ENCODE measurements around the gene UST. TPM values are rescaled to one million over a fixed set of nuclear protein-coding genes. Genes with fewer than 3 reads are reported as not detected.

The UST gene
- total RNA-seq, 1 experiment from 2014 or later, result 10.0 TPM

DNA sequence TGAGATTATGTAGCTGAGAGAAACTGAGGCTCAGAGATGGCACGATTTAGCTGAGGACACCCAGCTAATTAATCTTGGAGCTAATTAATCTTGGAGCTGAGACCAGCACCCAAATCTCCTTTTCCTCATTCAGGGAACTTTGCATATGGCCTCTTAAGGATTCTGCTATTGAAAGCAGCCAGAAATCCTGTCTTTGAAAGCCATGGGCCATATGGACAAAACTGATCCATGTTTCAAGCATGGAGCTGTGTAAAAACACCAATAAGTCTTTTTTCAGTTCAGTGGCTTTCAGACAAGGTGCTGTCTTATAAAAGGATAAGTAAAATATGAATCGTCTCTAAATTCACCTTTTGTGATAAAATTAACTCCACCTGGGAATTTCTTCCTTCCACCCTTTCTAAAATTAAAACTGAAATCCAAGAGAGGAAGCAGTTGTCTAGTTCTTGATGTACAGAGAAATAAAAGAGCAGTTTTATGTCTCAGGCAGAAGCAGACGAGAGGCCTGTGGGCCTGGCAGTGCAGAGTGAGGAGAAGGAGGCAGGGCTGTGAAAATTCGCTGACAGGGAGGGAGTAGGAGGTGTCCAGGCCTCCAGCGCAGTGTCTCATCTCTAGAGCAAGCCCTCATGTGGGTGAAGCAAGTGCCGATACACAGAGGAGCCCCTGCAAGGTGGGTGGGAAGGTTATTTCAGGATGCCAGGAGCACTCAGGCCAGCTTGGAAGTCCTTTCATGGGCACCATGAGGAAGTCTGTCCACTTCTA lies 266.9 kb downstream of the UST start:
- no TSS peak for BruUV-seq (replicated peaks)
- TF ChIP-seq, protein P1, sequence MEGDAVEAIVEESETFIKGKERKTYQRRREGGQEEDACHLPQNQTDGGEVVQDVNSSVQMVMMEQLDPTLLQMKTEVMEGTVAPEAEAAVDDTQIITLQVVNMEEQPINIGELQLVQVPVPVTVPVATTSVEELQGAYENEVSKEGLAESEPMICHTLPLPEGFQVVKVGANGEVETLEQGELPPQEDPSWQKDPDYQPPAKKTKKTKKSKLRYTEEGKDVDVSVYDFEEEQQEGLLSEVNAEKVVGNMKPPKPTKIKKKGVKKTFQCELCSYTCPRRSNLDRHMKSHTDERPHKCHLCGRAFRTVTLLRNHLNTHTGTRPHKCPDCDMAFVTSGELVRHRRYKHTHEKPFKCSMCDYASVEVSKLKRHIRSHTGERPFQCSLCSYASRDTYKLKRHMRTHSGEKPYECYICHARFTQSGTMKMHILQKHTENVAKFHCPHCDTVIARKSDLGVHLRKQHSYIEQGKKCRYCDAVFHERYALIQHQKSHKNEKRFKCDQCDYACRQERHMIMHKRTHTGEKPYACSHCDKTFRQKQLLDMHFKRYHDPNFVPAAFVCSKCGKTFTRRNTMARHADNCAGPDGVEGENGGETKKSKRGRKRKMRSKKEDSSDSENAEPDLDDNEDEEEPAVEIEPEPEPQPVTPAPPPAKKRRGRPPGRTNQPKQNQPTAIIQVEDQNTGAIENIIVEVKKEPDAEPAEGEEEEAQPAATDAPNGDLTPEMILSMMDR (IDR thresholded peaks at IDR 0.05; ENCODE audit: unreplicated experiment), result no peak
- H3K9me3 Mint-ChIP-seq (ENCODE audit: unreplicated experiment), result no peaks in the 10 kb centered on the region
- no peak overlapping the region for H3K27ac Mint-ChIP-seq (ENCODE audit: low read depth, unreplicated experiment)
- no peaks in the 10 kb centered on the region for H3K27me3 Mint-ChIP-seq (ENCODE audit: insufficient read depth, unreplicated experiment)
- no peaks in the 10 kb centered on the region for H3K36me3 Mint-ChIP-seq (ENCODE audit: insufficient read depth, unreplicated experiment)
- intact Hi-C loops (cut with micrococcal nuclease), result no loop called here
- no peak overlapping the region for H3K4me3 Mint-ChIP-seq (ENCODE audit: unreplicated experiment)
- ChIA-PET POLR2A (no interaction called here), CTCF (interaction anchor here (1.1 to 1.9 kb wide), 4 partner anchors 15 to 503 kb away, joined by 3 to 5 read pairs (median 4); no protein-coding TSS in a partner anchor)
- peaks cover 17% of the 10 kb centered on the region for H3K4me1 Mint-ChIP-seq (ENCODE audit: insufficient read depth, unreplicated experiment)
- DNase-seq (ENCODE audit: unreplicated experiment), result no peak

GRCh38 chr6:149014631-149015534 lies 268.1 kb downstream of the UST start:
- H3K36me3 Mint-ChIP-seq (ENCODE audit: insufficient read depth, unreplicated experiment), result no peaks in the 10 kb centered on the region
- intact Hi-C loops (cut with micrococcal nuclease), result no loop called here
- BruUV-seq (replicated peaks), result no TSS peak
- no peaks in the 10 kb centered on the region for H3K27me3 Mint-ChIP-seq (ENCODE audit: insufficient read depth, unreplicated experiment)
- peaks cover 17% of the 10 kb centered on the region for H3K4me1 Mint-ChIP-seq (ENCODE audit: insufficient read depth, unreplicated experiment)
- no peak overlapping the region for H3K27ac Mint-ChIP-seq (ENCODE audit: low read depth, unreplicated experiment)
- DNase-seq (ENCODE audit: unreplicated experiment), result no peak
- POLR2A ChIA-PET, result no interaction called here
- H3K9me3 Mint-ChIP-seq (ENCODE audit: unreplicated experiment), result no peaks in the 10 kb centered on the region
- no peak overlapping the region for H3K4me3 Mint-ChIP-seq (ENCODE audit: unreplicated experiment)
- TF ChIP-seq, protein P1 (IDR thresholded peaks at IDR 0.05; ENCODE audit: unreplicated experiment), result no peak
- CTCF ChIA-PET, result interaction anchor here (0.7 to 1.9 kb wide), 3 partner anchors 13 to 437 kb away, joined by 3 to 5 read pairs (median 4); no protein-coding TSS in a partner anchor

GRCh38 chr6:149015535-149016525 lies 269.0 kb downstream of the UST start:
- H3K4me3 Mint-ChIP-seq (ENCODE audit: unreplicated experiment), result no peak overlapping the region
- CTCF ChIA-PET, result no interaction called here
- no peaks in the 10 kb centered on the region for H3K36me3 Mint-ChIP-seq (ENCODE audit: insufficient read depth, unreplicated experiment)
- BruUV-seq (replicated peaks), result no TSS peak
- TF ChIP-seq, protein P1 (IDR thresholded peaks at IDR 0.05; ENCODE audit: unreplicated experiment), result no peak
- intact Hi-C loops (cut with micrococcal nuclease), result no loop called here
- POLR2A ChIA-PET, result no interaction called here
- H3K27ac Mint-ChIP-seq (ENCODE audit: low read depth, unreplicated experiment), result no peak overlapping the region
- no peaks in the 10 kb centered on the region for H3K9me3 Mint-ChIP-seq (ENCODE audit: unreplicated experiment)
- H3K27me3 Mint-ChIP-seq (ENCODE audit: insufficient read depth, unreplicated experiment), result no peaks in the 10 kb centered on the region
- H3K4me1 Mint-ChIP-seq (ENCODE audit: insufficient read depth, unreplicated experiment), result peaks cover 24% of the 10 kb centered on the region
- DNase-seq (ENCODE audit: unreplicated experiment), result no peak

All from MCF 10A (cell line).